Fibroblast of pulmonary artery (primary cell): ENCODE results near the gene GEMIN5.

Source experiments
- DNase-seq: peaks from one replicate; pipeline ENCODE4 v3.0.0-alpha.2; 2010; ENCODE audit warnings: low read depth
- H3K4me3 ChIP-seq: replicated peaks from 2 replicates; pipeline ENCODE4 v1.5.1; 2011; ENCODE audit warnings: low read depth, mild to moderate bottlenecking, control low read depth, low read length, moderate library complexity
- TF ChIP-seq, protein P1 (sequence below): IDR thresholded peaks from 2 replicates; pipeline ENCODE4 v1.5.1; 2011; ENCODE audit warnings: mild to moderate bottlenecking, control low read depth, low read length, inconsistent platforms; ENCODE audit errors: missing control alignments

The GEMIN5 gene

DNA sequence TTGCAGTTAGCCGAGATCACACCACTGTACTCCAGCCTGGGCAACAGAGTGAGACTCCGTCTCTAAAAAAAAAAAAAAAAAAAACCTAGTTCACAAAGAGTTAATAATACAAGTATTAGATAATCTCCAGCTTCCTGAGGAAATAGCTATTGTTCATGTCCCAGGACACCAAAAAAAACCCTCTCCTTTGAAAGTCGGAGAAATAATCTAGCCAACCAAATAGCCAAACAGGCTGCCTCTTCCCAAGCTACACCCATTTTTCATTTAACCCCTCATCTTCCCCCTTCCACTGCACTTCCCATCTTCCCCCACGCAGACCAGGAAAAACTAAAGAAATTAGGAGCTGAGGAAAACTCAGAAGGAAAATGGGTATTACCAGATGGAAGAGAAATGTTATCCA, 56.0 kb downstream of the GEMIN5 start:
- TF ChIP-seq, protein P1, sequence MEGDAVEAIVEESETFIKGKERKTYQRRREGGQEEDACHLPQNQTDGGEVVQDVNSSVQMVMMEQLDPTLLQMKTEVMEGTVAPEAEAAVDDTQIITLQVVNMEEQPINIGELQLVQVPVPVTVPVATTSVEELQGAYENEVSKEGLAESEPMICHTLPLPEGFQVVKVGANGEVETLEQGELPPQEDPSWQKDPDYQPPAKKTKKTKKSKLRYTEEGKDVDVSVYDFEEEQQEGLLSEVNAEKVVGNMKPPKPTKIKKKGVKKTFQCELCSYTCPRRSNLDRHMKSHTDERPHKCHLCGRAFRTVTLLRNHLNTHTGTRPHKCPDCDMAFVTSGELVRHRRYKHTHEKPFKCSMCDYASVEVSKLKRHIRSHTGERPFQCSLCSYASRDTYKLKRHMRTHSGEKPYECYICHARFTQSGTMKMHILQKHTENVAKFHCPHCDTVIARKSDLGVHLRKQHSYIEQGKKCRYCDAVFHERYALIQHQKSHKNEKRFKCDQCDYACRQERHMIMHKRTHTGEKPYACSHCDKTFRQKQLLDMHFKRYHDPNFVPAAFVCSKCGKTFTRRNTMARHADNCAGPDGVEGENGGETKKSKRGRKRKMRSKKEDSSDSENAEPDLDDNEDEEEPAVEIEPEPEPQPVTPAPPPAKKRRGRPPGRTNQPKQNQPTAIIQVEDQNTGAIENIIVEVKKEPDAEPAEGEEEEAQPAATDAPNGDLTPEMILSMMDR, result no peak
- H3K4me3 ChIP-seq, result no peak overlapping the region
- DNase-seq, result peak; percentile 68

- H3K4me3 ChIP-seq, result no peak overlapping the region
- TF ChIP-seq, protein P1, result no peak
- DNase-seq, result no peak
Measured at GRCh38 chr5:154878642-154879335, 59.2 kb downstream of the GEMIN5 start.

DNA sequence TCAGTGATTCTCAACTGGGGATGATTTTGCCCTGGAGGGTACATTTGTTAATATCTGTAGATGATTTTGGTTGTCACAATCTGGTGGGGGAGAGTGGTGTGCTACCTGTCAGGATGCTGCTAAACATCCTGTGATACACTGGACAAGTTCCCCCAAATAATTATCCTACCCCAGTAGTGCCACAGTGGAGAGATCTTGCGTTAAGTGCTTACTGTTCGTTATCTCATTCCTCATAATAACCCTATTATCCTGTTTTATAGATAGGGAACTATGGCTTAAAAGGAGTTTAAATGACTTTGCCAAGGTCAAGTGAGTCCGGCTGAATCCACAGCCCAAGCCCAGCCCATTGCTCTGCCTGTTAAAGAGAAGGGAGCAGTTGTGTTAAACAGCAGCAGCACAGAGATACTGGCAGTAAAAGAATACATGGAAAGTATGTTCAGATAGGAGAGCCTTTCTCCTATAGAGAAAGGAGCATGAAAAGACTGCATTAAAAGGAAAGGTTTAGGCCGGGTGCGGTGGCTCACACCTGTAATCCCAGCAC, 64.2 kb downstream of the GEMIN5 start:
- H3K4me3 ChIP-seq, result no peak overlapping the region
- TF ChIP-seq, protein P1, result no peak
- DNase-seq, result no peak

- no peak for DNase-seq
- no peak overlapping the region for H3K4me3 ChIP-seq
- TF ChIP-seq, protein P1, result no peak
Measured at GRCh38 chr5:154871734-154872133, 66.3 kb downstream of the GEMIN5 start.

DNA sequence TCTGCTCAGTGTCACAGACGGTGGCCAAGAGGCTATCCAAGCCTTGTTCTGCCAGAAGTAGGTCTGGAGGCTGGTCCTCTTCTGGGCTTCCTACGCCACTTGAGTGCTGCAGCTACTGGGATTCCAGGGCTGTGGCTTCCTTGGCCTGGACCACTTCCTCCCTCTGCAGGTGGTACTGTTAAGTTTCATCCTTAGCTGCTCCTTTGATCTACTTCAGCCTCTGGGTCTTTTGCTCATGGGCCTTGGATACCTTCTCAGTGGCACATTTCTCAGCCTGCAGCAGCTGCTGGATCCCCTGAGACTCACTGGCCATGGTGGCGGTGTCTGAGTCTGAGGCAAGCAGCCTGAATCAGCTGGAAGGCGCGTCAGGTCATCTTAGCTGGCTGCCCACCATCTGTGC, 69.3 kb downstream of the GEMIN5 start:
- no peak for DNase-seq
- no peak overlapping the region for H3K4me3 ChIP-seq
- TF ChIP-seq, protein P1, result no peak

DNA sequence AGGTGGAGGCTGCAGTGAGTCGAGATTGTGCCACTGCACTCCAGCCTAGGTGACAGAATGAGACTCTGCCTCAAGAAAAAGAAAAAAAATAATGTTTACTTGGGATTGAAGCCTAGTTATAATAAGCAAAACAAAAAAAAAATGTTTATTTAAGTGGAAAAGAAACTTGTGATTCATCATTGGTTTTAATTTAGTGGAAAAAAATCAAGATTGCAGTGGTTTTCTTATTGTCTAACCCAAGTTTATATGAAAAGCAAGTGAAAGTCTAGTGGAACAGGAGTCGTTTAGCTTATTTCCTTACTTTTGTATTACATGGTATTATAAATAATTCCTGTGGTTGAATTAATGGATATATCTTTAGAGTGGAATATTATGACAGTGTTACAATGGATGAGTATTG, 71.2 kb downstream of the GEMIN5 start:
- no peak for DNase-seq
- TF ChIP-seq, protein P1, result no peak
- H3K4me3 ChIP-seq, result no peak overlapping the region
